Suprapubic skin (tissue), 4 donors: ENCODE results near the gene MYH3.

Source experiments
- EP300 ChIP-seq: sonication (generic); formaldehyde crosslinking; IDR thresholded peaks from one replicate; pipeline ENCODE4 v1.6.1; 2017; ENCODE audit warnings: antibody characterized with exemption
- POLR2AphosphoS5 ChIP-seq, 3 donors: sonication (generic); formaldehyde crosslinking; IDR thresholded peaks; one replicate each; pipeline ENCODE4 v1.6.1; 2017; ENCODE audit warnings: antibody characterized with exemption in 3 of 3
- TF ChIP-seq, protein P1 (sequence below), 2 donors: fragments of 200-600 bp in 1 of 2; fragments of 450-650 bp in 1 of 2; sonication (generic) in 1 of 2; IDR thresholded peaks; one replicate each; pipeline ENCODE4 v1.5.1; 2016 to 2019; ENCODE audit warnings: antibody characterized with exemption in 2 of 2, mild to moderate bottlenecking in 1 of 2, moderate library complexity in 1 of 2

DNA sequence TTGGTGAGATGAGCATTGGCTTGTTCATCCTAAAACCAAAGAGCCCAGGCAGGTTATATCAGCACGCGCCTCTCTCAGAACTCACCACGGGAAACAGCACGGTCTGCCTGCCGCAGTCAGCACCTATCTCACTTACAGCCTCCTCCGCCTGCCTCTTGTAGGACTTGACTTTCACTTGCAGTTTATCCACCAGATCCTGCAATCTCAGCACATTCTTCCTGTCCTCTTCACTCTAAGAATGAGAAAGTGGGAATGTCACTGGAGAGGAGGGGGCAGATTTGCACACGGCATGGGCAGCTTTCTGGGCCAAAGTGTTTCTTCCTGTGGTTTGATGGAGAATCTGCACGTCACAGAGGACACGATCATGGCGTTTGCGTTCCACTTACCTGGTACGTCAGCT, 27.4 kb downstream of the MYH3 start:
- no peak for TF ChIP-seq EP300
- TF ChIP-seq, protein P1, sequence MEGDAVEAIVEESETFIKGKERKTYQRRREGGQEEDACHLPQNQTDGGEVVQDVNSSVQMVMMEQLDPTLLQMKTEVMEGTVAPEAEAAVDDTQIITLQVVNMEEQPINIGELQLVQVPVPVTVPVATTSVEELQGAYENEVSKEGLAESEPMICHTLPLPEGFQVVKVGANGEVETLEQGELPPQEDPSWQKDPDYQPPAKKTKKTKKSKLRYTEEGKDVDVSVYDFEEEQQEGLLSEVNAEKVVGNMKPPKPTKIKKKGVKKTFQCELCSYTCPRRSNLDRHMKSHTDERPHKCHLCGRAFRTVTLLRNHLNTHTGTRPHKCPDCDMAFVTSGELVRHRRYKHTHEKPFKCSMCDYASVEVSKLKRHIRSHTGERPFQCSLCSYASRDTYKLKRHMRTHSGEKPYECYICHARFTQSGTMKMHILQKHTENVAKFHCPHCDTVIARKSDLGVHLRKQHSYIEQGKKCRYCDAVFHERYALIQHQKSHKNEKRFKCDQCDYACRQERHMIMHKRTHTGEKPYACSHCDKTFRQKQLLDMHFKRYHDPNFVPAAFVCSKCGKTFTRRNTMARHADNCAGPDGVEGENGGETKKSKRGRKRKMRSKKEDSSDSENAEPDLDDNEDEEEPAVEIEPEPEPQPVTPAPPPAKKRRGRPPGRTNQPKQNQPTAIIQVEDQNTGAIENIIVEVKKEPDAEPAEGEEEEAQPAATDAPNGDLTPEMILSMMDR (IDR thresholded peaks at IDR 0.05) = no peak
- no peak for TF ChIP-seq POLR2AphosphoS5 (IDR thresholded peaks at IDR 0.05)
